HCT116 (cell line): Measurements from ENCODE around the gene FSD1. TPM values are rescaled to one million over a fixed set of nuclear protein-coding genes. Genes with fewer than 3 reads are reported as not detected.

Experiments
- ATAC-seq: fragments of 200-7000 bp; cut with Tn5 transposase; 2 replicates; pipeline ENCODE4 v1.9.1; 2020; ENCODE audit warnings: mild to moderate bottlenecking, moderate library complexity
- BruUV-seq: library from RNA; stranded (reverse); fragments of 400-500 nt; replicated peaks from 2 replicates; lab custom pipeline; 2021; lab: Mats Ljungman, UMichigan
- CTCF ChIA-PET: fragments of 300-600 bp; sonication (Branson Sonifier 250); formaldehyde crosslinking; loops from one replicate; lab custom pipeline; 2021; ENCODE audit warnings: antibody characterized with exemption; lab: Charles Lee
- POLR2A ChIA-PET: fragments of 300-600, 350-600 bp; sonication (Branson Sonifier 250); formaldehyde crosslinking; loops from one replicate; lab custom pipeline; 2021; ENCODE audit warnings: antibody characterized with exemption; lab: Charles Lee
- RAD21 ChIA-PET, 2 experiments: fragments of 300-600 bp; sonication (Branson Sonifier 250); formaldehyde crosslinking; loops; one replicate each; lab custom pipeline; 2023; ENCODE audit warnings: low total read pairs in 2 of 2; ENCODE audit not compliant: uncharacterized antibody in 2 of 2, unreplicated experiment in 2 of 2, low non-redundant PET in 1 of 2; lab: Charles Lee
- DNase-seq: peaks from one replicate; pipeline ENCODE4 v3.0.0-alpha.2; 2010; ENCODE audit warnings: low read depth, low spot score
- H2AFZ ChIP-seq: fragments of 200-600 bp; shearing (Covaris generic), sonication (generic); 2 replicates; pipeline ENCODE4 v1.6.1; 2017; ENCODE audit warnings: low read depth, mixed run types, mixed read lengths, antibody characterized with exemption, low read length; ENCODE audit not compliant: poor library complexity, severe bottlenecking
- H3K27ac ChIP-seq: 2 replicates; pipeline ENCODE4 v1.5.1; 2012; ENCODE audit warnings: low read depth, low read length
- H3K27me3 ChIP-seq: fragments of 200-600 bp; sonication (generic); 2 replicates; pipeline ENCODE4 v1.6.1; 2016; ENCODE audit warnings: mixed run types, low read length, mixed read lengths; ENCODE audit not compliant: insufficient read depth
- H3K36me3 ChIP-seq, 2 experiments: fragments of 200-500 bp in 1 of 2; fragments of 200-600 bp in 1 of 2; sonication (Bioruptor generic) in 1 of 2; sonication (generic) in 1 of 2; 2 replicates each; pipeline versions ENCODE4 v1.5.1 to v1.6.1; 2014 to 2016; ENCODE audit warnings: low read length in 2 of 2, inconsistent platforms in 1 of 2, mixed read lengths in 1 of 2, mixed run types in 1 of 2; ENCODE audit not compliant: insufficient read depth in 2 of 2, control insufficient read depth in 1 of 2
- H3K4me1 ChIP-seq, 2 experiments: fragments of 200-600 bp in 1 of 2; sonication (generic) in 1 of 2; 2 replicates each; pipeline versions ENCODE4 v1.5.1 to v1.6.1; 2012 to 2017; ENCODE audit warnings: low read length in 2 of 2, inconsistent platforms in 1 of 2, mild to moderate bottlenecking in 1 of 2, mixed read lengths in 1 of 2, mixed run types in 1 of 2, moderate library complexity in 1 of 2; ENCODE audit not compliant: insufficient read depth in 2 of 2, control insufficient read depth in 1 of 2
- H3K4me2 ChIP-seq: fragments of 200-600 bp; sonication (generic); 2 replicates; pipeline ENCODE4 v1.6.1; 2017; ENCODE audit warnings: mixed run types, low read length, mixed read lengths
- H3K4me3 ChIP-seq, 2 experiments: fragments of 200-600 bp in 1 of 2; sonication (generic) in 1 of 2; replicated peaks in 1 of 2; 2 replicates each; pipeline ENCODE4 v1.5.1; 2011 to 2016; ENCODE audit warnings: low read length in 2 of 2, control low read depth in 1 of 2, low read depth in 1 of 2, mild to moderate bottlenecking in 1 of 2, mixed read lengths in 1 of 2, mixed run types in 1 of 2
- H3K79me2 ChIP-seq: fragments of 200-600 bp; sonication (generic); 2 replicates; pipeline ENCODE4 v1.6.1; 2017; ENCODE audit warnings: mild to moderate bottlenecking, mixed run types, low read length, moderate library complexity, mixed read lengths; ENCODE audit not compliant: insufficient read depth
- H3K9ac ChIP-seq: fragments of 200-600 bp; sonication (generic); 2 replicates; pipeline ENCODE4 v1.6.1; 2016; ENCODE audit warnings: low read length, mixed read lengths
- H3K9me2 ChIP-seq: fragments of 200-600 bp; sonication (generic), shearing (Covaris generic); 2 replicates; pipeline ENCODE4 v1.6.1; 2017; ENCODE audit warnings: mixed run types, mild to moderate bottlenecking, moderate library complexity; ENCODE audit not compliant: insufficient read depth
- H3K9me3 ChIP-seq, 2 experiments: fragments of 200-500 bp in 1 of 2; fragments of 200-600 bp in 1 of 2; sonication (Bioruptor generic) in 1 of 2; sonication (generic) in 1 of 2; 2 replicates each; pipeline ENCODE4 v1.6.1; 2014 to 2017; ENCODE audit warnings: low read length in 2 of 2, mixed read lengths in 2 of 2, inconsistent platforms in 1 of 2, low read depth in 1 of 2, mild to moderate bottlenecking in 1 of 2, mixed run types in 1 of 2, moderate library complexity in 1 of 2; ENCODE audit not compliant: control insufficient read depth in 1 of 2, insufficient read depth in 1 of 2
- H4K20me1 ChIP-seq: fragments of 200-600 bp; sonication (generic), shearing (Covaris generic); 2 replicates; pipeline ENCODE4 v1.6.1; 2017; ENCODE audit warnings: mixed run types, mild to moderate bottlenecking, moderate library complexity; ENCODE audit not compliant: insufficient read depth
- CTCF ChIP-seq, 3 experiments: fragments of 200-600 bp in 1 of 3; sonication (generic) in 1 of 3; IDR thresholded peaks in 2 of 3; conservative IDR thresholded peaks in 1 of 3; 2 replicates each; pipeline ENCODE4 v1.5.1; 2012 to 2017; ENCODE audit warnings: low read depth in 2 of 3, low read length in 2 of 3, antibody characterized with exemption in 1 of 3, borderline replicate concordance in 1 of 3, control low read depth in 1 of 3, mild to moderate bottlenecking in 1 of 3, mixed read lengths in 1 of 3, mixed run types in 1 of 3, moderate library complexity in 1 of 3; ENCODE audit not compliant: insufficient read depth in 1 of 3
- EZH2phosphoT487 ChIP-seq: fragments of 200-600 bp; IDR thresholded peaks from 2 replicates; pipeline ENCODE4 v1.6.1; 2018; ENCODE audit warnings: antibody characterized with exemption, borderline replicate concordance
- intact Hi-C: fragments of 100-400 bp; cut with micrococcal nuclease; formaldehyde crosslinking; loops from 2 replicates; pipeline ENCODE4 v1.10.0; 2022
- total RNA-seq: library from RNA; stranded (reverse); gene quantifications from one replicate; pipeline ENCODE4 v1.2.1, GENCODE V29; 2021; ENCODE audit not compliant: unreplicated experiment

FSD1 gene
- total RNA-seq, 1 experiment from 2014 or later = 20.1 TPM

DNA sequence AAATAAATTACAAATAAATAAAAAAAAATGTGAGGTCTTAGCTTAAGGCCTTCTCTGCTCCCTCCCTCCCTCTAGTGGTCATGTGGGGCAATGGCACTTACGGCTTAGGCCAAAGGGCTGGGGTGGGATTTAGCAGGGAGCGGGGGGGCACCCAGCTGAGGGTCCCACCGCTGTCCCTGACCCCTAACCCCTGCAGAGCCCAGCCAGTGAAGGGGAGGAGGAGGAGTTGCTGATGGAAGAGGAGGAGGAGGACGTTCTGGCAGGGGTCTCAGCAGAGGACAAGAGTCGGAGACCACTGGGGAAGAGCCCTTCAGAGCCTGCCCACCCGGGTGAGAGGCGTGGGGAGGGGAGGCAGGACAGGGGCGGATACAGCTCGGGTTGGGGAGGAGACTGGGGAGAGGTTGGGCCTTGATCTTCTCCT is 48.3 kb downstream of the FSD1 start:
- intact Hi-C loops = loop anchor here (1.0 kb wide), 1 partner anchor 85 kb away; no protein-coding TSS in a partner anchor

More for the DNA sequence above, 48.3 kb downstream of the FSD1 start:
- no peak overlapping the region for H3K4me2 ChIP-seq
- TF ChIP-seq CTCF (IDR thresholded peaks at IDR 0.05 in 2 of 3, conservative IDR thresholded peaks at IDR 0.05 in 1 of 3; ENCODE audit: borderline replicate concordance in 1 of 3, insufficient read depth in 1 of 3, low read depth in 2 of 3, low read length in 2 of 3) = peak; percentile 59 to 79 (median 66); a peak in 5 of 6 replicates
- no peak for TF ChIP-seq EZH2phosphoT487
- TF ChIP-seq, all 23 proteins: peak for 1
- DNase-seq = no peak
- Histone ChIP-seq H3K9me2 (no peaks in the 10 kb centered on the region), H3K27ac (no peak overlapping the region), H3K9ac (no peak overlapping the region), H3K36me3 (peaks cover 3 to 4% of the 10 kb centered on the region in 2 experiments; a peak in 2 of 4 replicates), H2AFZ (no peak overlapping the region), H3K9me3 (no peaks in the 10 kb centered on the region), H3K4me1 (no peaks in the 10 kb centered on the region), H4K20me1 (no peaks in the 10 kb centered on the region), H3K4me3 (no peak overlapping the region), H3K79me2 (no peaks in the 10 kb centered on the region), H3K27me3 (no peaks in the 10 kb centered on the region)
- ChIA-PET RAD21 (interaction anchor here (0.7 to 1.9 kb wide), 4 partner anchors 9 to 779 kb away, joined by 3 to 17 read pairs (median 9); partner anchors contain the start of gene MPND (in 1 of the 2)), POLR2A (interaction anchor here (0.7 to 2.1 kb wide), 2 partner anchors 10 to 16 kb away, joined by 3 to 10 read pairs; partner anchors contain the start of gene MPND), CTCF (interaction anchor here (0.6 to 2.8 kb wide), 15 partner anchors 9 to 315 kb away, joined by 3 to 52 read pairs (median 3); partner anchors contain the start of genes CHAF1A, MPND and SH3GL1)
- no TSS peak for BruUV-seq
- peak; percentile 77 for ATAC-seq
